Naive thymus-derived CD8-positive, alpha-beta T cell (primary cell): ENCODE results near the gene DNAH8. TPM values are rescaled to one million over a fixed set of nuclear protein-coding genes. Genes with fewer than 3 reads are reported as not detected.

Experiments used
- ATAC-seq, 2 donors: fragments of 150-1000 bp; cut with Tn5 transposase in 1 of 2; sonication (Bioruptor Pico), chemical (Tn5 transposase) in 1 of 2; 1 replicate in 1 of 2; 2 replicates in 1 of 2; pipeline ENCODE4 v1.10.0; 2021; ENCODE audit warnings: mild to moderate bottlenecking in 2 of 2, moderate library complexity in 2 of 2
- POLR2A ChIA-PET: fragments of 350-600 bp; sonication (Branson Sonifier 250); formaldehyde crosslinking; loops from one replicate; lab custom pipeline; 2021; ENCODE audit warnings: antibody characterized with exemption; lab: Charles Lee
- DNase-seq, 10 donors: peaks; one replicate each; pipeline versions ENCODE4 v3.0.0 to v3.0.0-alpha.2; 2020 to 2022
- H3K27ac Mint-ChIP-seq, 10 donors: one replicate each; pipeline ENCODE4 v1.8.0; 2020 to 2022; ENCODE audit warnings: mild to moderate bottlenecking in 10 of 10, mixed read lengths in 10 of 10, moderate library complexity in 4 of 10, inconsistent platforms in 1 of 10
- H3K27me3 Mint-ChIP-seq, 5 donors: one replicate each; pipeline ENCODE4 v1.8.0; 2021 to 2022; ENCODE audit warnings: mixed read lengths in 5 of 5
- H3K36me3 Mint-ChIP-seq, 3 donors: one replicate each; pipeline ENCODE4 v1.8.0; 2020 to 2022; ENCODE audit warnings: mixed read lengths in 3 of 3, mild to moderate bottlenecking in 2 of 3, inconsistent platforms in 1 of 3
- H3K4me1 Mint-ChIP-seq, 4 donors: one replicate each; pipeline ENCODE4 v1.8.0; 2021 to 2022; ENCODE audit warnings: mixed read lengths in 4 of 4
- H3K4me3 Mint-ChIP-seq, 10 donors: one replicate each; pipeline ENCODE4 v1.8.0; 2020 to 2022; ENCODE audit warnings: mild to moderate bottlenecking in 10 of 10, mixed read lengths in 10 of 10, moderate library complexity in 6 of 10, inconsistent platforms in 1 of 10
- H3K9me3 Mint-ChIP-seq, 9 donors: one replicate each; pipeline ENCODE4 v1.8.0; 2020 to 2022; ENCODE audit warnings: mixed read lengths in 9 of 9, mild to moderate bottlenecking in 3 of 9, inconsistent platforms in 1 of 9, moderate library complexity in 1 of 9
- polyA plus RNA-seq, 3 donors: library from polyadenylated mRNA; unstranded; fragments of 300-500 nt; fragmentation: Illumina TruSeq; gene quantifications; one replicate each; pipeline ENCODE4 v1.2.3, GENCODE V29; 2021
- total RNA-seq, 8 experiments: library from RNA in 2 of 8; stranded (reverse) in 2 of 8; gene quantifications; one replicate each; pipeline ENCODE4 v1.2.3 and lab custom pipeline; 2021 to 2026

DNAH8 gene
- total and polyA plus RNA-seq, 5 experiments from 2014 or later: not detected

DNA sequence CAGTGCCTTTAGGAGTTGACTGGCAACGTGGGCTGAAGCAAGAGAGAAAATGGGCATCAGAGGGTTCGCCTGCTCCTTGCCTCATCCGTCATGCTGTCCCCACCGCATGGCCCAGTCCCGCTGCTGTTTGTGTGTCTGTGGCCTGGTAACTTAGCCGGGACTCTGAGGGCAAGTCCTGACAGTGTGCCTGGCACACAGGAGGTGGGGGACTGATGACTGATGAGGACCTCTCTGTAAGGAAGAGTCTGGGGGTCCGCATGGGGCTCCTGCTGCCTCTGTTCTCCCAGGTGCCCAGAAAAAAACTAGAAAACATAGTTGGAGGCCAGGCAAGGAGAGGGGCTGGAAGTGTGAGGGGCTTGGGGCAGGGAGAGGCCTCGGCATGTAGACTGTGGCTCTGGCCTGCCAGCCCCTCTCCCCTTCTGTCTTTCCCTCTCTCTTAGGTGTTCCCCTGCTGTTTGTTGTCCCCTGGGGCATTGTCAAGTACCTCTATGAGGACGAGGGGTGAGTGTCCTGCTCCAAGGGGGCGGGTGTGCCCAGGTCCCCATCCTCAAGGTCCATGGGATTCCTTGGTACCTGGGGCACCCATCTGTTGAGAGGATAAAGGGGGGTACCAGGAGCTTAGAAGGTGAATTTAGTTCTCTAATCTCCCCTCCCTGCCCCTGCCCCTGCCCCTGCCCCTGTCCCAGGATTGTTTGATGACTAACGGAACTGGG is 362.9 kb downstream of the DNAH8 start:
- H3K27ac Mint-ChIP-seq: no peak overlapping the region
- peaks cover 0 to 4% (median 0%) of the 10 kb centered on the region in 4 donors for H3K4me1 Mint-ChIP-seq
- POLR2A ChIA-PET: no interaction called here
- H3K4me3 Mint-ChIP-seq: no peak overlapping the region
- ATAC-seq: no peak
- no peak for DNase-seq
- no peaks in the 10 kb centered on the region for H3K36me3 Mint-ChIP-seq
- H3K9me3 Mint-ChIP-seq: no peaks in the 10 kb centered on the region
- no peaks in the 10 kb centered on the region for H3K27me3 Mint-ChIP-seq

DNA sequence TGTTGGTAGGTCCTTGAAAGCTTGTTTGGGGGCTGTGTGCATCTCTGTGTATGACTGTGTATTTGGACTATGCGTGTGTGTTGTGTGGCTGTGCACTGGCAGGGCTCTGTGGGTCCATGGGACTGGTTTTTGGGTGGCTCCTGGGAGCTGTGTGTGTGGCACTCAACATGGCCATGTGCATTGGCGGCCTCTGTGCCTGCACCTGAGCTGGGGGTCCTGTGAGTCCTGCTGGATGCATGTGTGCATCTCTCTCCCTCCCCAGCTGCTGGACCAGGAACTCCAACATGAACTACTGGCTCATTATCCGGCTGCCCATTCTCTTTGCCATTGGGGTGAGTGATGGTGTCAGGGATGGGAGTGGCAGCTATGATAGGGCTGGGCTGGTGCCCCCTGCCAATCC is 363.6 kb downstream of the DNAH8 start:
- POLR2A ChIA-PET: no interaction called here
- no peak for DNase-seq
- peaks cover 0 to 4% (median 0%) of the 10 kb centered on the region in 4 donors for H3K4me1 Mint-ChIP-seq
- H3K4me3 Mint-ChIP-seq: no peak overlapping the region
- H3K27ac Mint-ChIP-seq: no peak overlapping the region
- H3K9me3 Mint-ChIP-seq: no peaks in the 10 kb centered on the region
- no peak for ATAC-seq
- no peaks in the 10 kb centered on the region for H3K36me3 Mint-ChIP-seq
- H3K27me3 Mint-ChIP-seq: peaks cover 0 to 3% (median under 1%) of the 10 kb centered on the region in 5 donors

GRCh38 chr6:39079197-39080125 is 364.4 kb downstream of the DNAH8 start:
- Mint-ChIP-seq H3K27me3 (peaks cover 0 to 7% (median 3%) of the 10 kb centered on the region in 5 donors), H3K9me3 (no peaks in the 10 kb centered on the region), H3K36me3 (no peaks in the 10 kb centered on the region), H3K4me3 (no peak overlapping the region), H3K4me1 (peaks cover 0 to 4% (median 0%) of the 10 kb centered on the region in 4 donors), H3K27ac (no peak overlapping the region)
- DNase-seq (no peak), ATAC-seq (no peak)
- POLR2A ChIA-PET: no interaction called here

Other genes starting within 250 kb of the DNAH8 start
- 10 to 100 TPM; 30.8 to 32.2 TPM for gene BTBD9, start 75.4 kb upstream of the DNAH8 start, total RNA-seq
- gene BTBD9, start 75.4 kb upstream of the DNAH8 start, polyA plus RNA-seq: 10 to 100 TPM in 2 of 3 donors, 1 to 10 TPM in 1; 9.3 to 10.6 (median 10.4) TPM
- 10 to 100 TPM; 30.7 to 30.8 TPM for gene GLO1, start 12.2 kb upstream of the DNAH8 start, total RNA-seq
- 100 to 1,000 TPM in 1 of 3 donors, 10 to 100 TPM in 2; 74.1 to 103 (median 80.1) TPM for gene GLO1, start 12.2 kb upstream of the DNAH8 start, polyA plus RNA-seq